ENCODE results near the gene EEFSEC. TPM values are rescaled to one million over a fixed set of nuclear protein-coding genes. Genes with fewer than 3 reads are reported as not detected.

Gene EEFSEC
- total and polyA plus RNA-seq, 12 donors, result 5.5 to 15.6 (median 10.4) TPM

GRCh38 chr3:128257632-128258031 lies 104.4 kb downstream of the EEFSEC start:
- no peak overlapping the region for H3K27ac ChIP-seq
- H3K27me3 ChIP-seq, result no peaks in the 10 kb centered on the region
- H3K4me3 ChIP-seq, result no peak overlapping the region
- DNase-seq, result no peak
- H3K36me3 ChIP-seq (replicated peaks in 1 of 2), result no peaks in the 10 kb centered on the region
- intact Hi-C loops (cut with DNase I), result no loop called here
- TF ChIP-seq POLR2A (IDR thresholded peaks at IDR 0.05) (no peak), CTCF (IDR thresholded peaks at IDR 0.05) (no peak)
- no peaks in the 10 kb centered on the region for H3K4me1 ChIP-seq (replicated peaks in 1 of 2)
- H3K9me3 ChIP-seq (replicated peaks in 1 of 3), result peaks cover 0 to 21% (median 0%) of the 10 kb centered on the region in 3 donors
- WGBS, 4 donors, result 92 to 97% (median 95%) methylated on average over 6 of the region's 6 CpGs

- Histone ChIP-seq H3K27ac (no peak overlapping the region), H3K27me3 (no peaks in the 10 kb centered on the region), H3K9me3 (replicated peaks in 1 of 3) (peaks cover 0 to 21% (median 0%) of the 10 kb centered on the region in 3 donors), H3K4me3 (no peak overlapping the region), H3K36me3 (replicated peaks in 1 of 2) (peaks cover 0 to 7% of the 10 kb centered on the region in 2 donors), H3K4me1 (replicated peaks in 1 of 2) (no peaks in the 10 kb centered on the region)
- WGBS, 4 donors, result 98 to 100% (median 100%) methylated on average over 1 of the region's 1 CpG
- intact Hi-C loops (cut with DNase I), result no loop called here
- TF ChIP-seq POLR2A (IDR thresholded peaks at IDR 0.05) (no peak), CTCF (IDR thresholded peaks at IDR 0.05) (no peak)
- DNase-seq, result peak in 1 of 7 donors; percentile 0
Measured at GRCh38 chr3:128260275-128260674, 107.0 kb downstream of the EEFSEC start.

- peaks cover 0 to 21% (median 0%) of the 10 kb centered on the region in 3 donors for H3K9me3 ChIP-seq (replicated peaks in 1 of 3)
- no peaks in the 10 kb centered on the region for H3K4me1 ChIP-seq (replicated peaks in 1 of 2)
- TF ChIP-seq POLR2A (IDR thresholded peaks at IDR 0.05), result no peak
- no peak for TF ChIP-seq CTCF (IDR thresholded peaks at IDR 0.05)
- peaks cover 0 to 7% of the 10 kb centered on the region in 2 donors for H3K36me3 ChIP-seq (replicated peaks in 1 of 2)
- no peak overlapping the region for H3K27ac ChIP-seq
- no peaks in the 10 kb centered on the region for H3K27me3 ChIP-seq
- 89 to 98% (median 95%) methylated on average over 3 of the region's 3 CpGs for WGBS, 4 donors
- no peak overlapping the region for H3K4me3 ChIP-seq
- DNase-seq, result peak in 1 of 7 donors; percentile 13
- intact Hi-C loops (cut with DNase I), result no loop called here
Measured at GRCh38 chr3:128262457-128262856, 109.2 kb downstream of the EEFSEC start.

GRCh38 chr3:128263118-128263517 lies 109.8 kb downstream of the EEFSEC start:
- 81 to 91% (median 87%) methylated on average over 8 of the region's 8 CpGs for WGBS, 4 donors
- Histone ChIP-seq H3K9me3 (replicated peaks in 1 of 3) (peaks cover 0 to 21% (median 0%) of the 10 kb centered on the region in 3 donors), H3K27me3 (no peaks in the 10 kb centered on the region), H3K36me3 (replicated peaks in 1 of 2) (peaks cover 0 to 7% of the 10 kb centered on the region in 2 donors), H3K4me3 (no peak overlapping the region), H3K27ac (no peak overlapping the region), H3K4me1 (replicated peaks in 1 of 2) (no peaks in the 10 kb centered on the region)
- intact Hi-C loops (cut with DNase I), result no loop called here
- no peak for TF ChIP-seq CTCF (IDR thresholded peaks at IDR 0.05)
- DNase-seq, result no peak

All from adrenal gland (tissue), 12 donors.